H1 (cell line): ENCODE results near the gene GALNTL6. TPM values are rescaled to one million over a fixed set of nuclear protein-coding genes. Genes with fewer than 3 reads are reported as not detected.

ENCODE experiments used
- EP300 ChIP-seq, 2 experiments: IDR thresholded peaks; 1 replicate in 1 of 2; 2 replicates in 1 of 2; pipeline ENCODE4 v1.6.1; 2011 to 2012; ENCODE audit warnings: low read depth in 2 of 2, low read length in 2 of 2, mild to moderate bottlenecking in 2 of 2, borderline replicate concordance in 1 of 2, inconsistent platforms in 1 of 2, moderate library complexity in 1 of 2
- GTF2F1 ChIP-seq: IDR thresholded peaks from 2 replicates; pipeline ENCODE4 v1.6.1; 2012; ENCODE audit warnings: low read depth, low read length, improper control_type of control experiment, borderline replicate concordance
- NRF1 ChIP-seq: IDR thresholded peaks from 2 replicates; pipeline ENCODE4 v1.6.1; 2011; ENCODE audit warnings: mild to moderate bottlenecking, low read depth, low read length, improper control_type of control experiment
- RBBP5 ChIP-seq: IDR thresholded peaks from 2 replicates; pipeline ENCODE4 v1.7.1; 2012; ENCODE audit warnings: low read depth, mild to moderate bottlenecking, inconsistent platforms, low read length, moderate library complexity, borderline replicate concordance
- polyA plus RNA-seq, 7 experiments: library from polyadenylated mRNA; depleted of rRNA in 3 of 7; stranded (reverse) in 5 of 7; unstranded in 2 of 7; fragments of >200 nt in 5 of 7; fragments of 200-250 nt in 2 of 7; gene quantifications; 1 replicate in 5 of 7; 2 replicates in 1 of 7; 4 replicates in 1 of 7; pipeline versions ENCODE4 v1.2.1 to v1.2.3, GENCODE V29; 2011 to 2013; ENCODE audit warnings: missing spikeins in 2 of 7, mixed read lengths in 2 of 7
- total RNA-seq: library from RNA; stranded (reverse); fragmentation: NEBNext Ultra II Directional; extraction: Animal tissue kit (Norgen Biotek cat#: 25700); gene quantifications from 2 replicates; pipeline ENCODE4 v1.2.1, GENCODE V29; 2021
- TF ChIP-seq, protein P1 (sequence below): fragments of 300-600 bp; sonication (generic); IDR thresholded peaks from 2 replicates; pipeline ENCODE4 v1.7.1; 2012; ENCODE audit warnings: low read length, moderate library complexity, mild to moderate bottlenecking, inconsistent platforms; ENCODE audit not compliant: insufficient replicate concordance

GALNTL6 gene
- total and polyA plus RNA-seq, 2 of the 8 experiments (the other 6 are each of a cell fraction or from before 2014, with no cell fraction given), result 0.03 to 0.32 TPM

- TF ChIP-seq NRF1 (no peak), RBBP5 (no peak), EP300 (IDR thresholded peaks at IDR 0.05; ENCODE audit: borderline replicate concordance in 1 of 2, low read depth in 2 of 2, low read length in 2 of 2) (no peak), GTF2F1 (no peak)
- TF ChIP-seq, protein P1, sequence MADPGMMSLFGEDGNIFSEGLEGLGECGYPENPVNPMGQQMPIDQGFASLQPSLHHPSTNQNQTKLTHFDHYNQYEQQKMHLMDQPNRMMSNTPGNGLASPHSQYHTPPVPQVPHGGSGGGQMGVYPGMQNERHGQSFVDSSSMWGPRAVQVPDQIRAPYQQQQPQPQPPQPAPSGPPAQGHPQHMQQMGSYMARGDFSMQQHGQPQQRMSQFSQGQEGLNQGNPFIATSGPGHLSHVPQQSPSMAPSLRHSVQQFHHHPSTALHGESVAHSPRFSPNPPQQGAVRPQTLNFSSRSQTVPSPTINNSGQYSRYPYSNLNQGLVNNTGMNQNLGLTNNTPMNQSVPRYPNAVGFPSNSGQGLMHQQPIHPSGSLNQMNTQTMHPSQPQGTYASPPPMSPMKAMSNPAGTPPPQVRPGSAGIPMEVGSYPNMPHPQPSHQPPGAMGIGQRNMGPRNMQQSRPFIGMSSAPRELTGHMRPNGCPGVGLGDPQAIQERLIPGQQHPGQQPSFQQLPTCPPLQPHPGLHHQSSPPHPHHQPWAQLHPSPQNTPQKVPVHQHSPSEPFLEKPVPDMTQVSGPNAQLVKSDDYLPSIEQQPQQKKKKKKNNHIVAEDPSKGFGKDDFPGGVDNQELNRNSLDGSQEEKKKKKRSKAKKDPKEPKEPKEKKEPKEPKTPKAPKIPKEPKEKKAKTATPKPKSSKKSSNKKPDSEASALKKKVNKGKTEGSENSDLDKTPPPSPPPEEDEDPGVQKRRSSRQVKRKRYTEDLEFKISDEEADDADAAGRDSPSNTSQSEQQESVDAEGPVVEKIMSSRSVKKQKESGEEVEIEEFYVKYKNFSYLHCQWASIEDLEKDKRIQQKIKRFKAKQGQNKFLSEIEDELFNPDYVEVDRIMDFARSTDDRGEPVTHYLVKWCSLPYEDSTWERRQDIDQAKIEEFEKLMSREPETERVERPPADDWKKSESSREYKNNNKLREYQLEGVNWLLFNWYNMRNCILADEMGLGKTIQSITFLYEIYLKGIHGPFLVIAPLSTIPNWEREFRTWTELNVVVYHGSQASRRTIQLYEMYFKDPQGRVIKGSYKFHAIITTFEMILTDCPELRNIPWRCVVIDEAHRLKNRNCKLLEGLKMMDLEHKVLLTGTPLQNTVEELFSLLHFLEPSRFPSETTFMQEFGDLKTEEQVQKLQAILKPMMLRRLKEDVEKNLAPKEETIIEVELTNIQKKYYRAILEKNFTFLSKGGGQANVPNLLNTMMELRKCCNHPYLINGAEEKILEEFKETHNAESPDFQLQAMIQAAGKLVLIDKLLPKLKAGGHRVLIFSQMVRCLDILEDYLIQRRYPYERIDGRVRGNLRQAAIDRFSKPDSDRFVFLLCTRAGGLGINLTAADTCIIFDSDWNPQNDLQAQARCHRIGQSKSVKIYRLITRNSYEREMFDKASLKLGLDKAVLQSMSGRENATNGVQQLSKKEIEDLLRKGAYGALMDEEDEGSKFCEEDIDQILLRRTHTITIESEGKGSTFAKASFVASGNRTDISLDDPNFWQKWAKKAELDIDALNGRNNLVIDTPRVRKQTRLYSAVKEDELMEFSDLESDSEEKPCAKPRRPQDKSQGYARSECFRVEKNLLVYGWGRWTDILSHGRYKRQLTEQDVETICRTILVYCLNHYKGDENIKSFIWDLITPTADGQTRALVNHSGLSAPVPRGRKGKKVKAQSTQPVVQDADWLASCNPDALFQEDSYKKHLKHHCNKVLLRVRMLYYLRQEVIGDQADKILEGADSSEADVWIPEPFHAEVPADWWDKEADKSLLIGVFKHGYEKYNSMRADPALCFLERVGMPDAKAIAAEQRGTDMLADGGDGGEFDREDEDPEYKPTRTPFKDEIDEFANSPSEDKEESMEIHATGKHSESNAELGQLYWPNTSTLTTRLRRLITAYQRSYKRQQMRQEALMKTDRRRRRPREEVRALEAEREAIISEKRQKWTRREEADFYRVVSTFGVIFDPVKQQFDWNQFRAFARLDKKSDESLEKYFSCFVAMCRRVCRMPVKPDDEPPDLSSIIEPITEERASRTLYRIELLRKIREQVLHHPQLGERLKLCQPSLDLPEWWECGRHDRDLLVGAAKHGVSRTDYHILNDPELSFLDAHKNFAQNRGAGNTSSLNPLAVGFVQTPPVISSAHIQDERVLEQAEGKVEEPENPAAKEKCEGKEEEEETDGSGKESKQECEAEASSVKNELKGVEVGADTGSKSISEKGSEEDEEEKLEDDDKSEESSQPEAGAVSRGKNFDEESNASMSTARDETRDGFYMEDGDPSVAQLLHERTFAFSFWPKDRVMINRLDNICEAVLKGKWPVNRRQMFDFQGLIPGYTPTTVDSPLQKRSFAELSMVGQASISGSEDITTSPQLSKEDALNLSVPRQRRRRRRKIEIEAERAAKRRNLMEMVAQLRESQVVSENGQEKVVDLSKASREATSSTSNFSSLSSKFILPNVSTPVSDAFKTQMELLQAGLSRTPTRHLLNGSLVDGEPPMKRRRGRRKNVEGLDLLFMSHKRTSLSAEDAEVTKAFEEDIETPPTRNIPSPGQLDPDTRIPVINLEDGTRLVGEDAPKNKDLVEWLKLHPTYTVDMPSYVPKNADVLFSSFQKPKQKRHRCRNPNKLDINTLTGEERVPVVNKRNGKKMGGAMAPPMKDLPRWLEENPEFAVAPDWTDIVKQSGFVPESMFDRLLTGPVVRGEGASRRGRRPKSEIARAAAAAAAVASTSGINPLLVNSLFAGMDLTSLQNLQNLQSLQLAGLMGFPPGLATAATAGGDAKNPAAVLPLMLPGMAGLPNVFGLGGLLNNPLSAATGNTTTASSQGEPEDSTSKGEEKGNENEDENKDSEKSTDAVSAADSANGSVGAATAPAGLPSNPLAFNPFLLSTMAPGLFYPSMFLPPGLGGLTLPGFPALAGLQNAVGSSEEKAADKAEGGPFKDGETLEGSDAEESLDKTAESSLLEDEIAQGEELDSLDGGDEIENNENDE, result no peak
These were observed 340.5 kb downstream of the GALNTL6 start (continued) for GRCh38 chr4:172153719-172154118.
